ENCODE results near the gene CEP112. TPM values are rescaled to one million over a fixed set of nuclear protein-coding genes. Genes with fewer than 3 reads are reported as not detected.

The CEP112 gene
- total RNA-seq, 1 donor from 2014 or later: 13.9 TPM

GRCh38 chr17:66183529-66183928 lies 8.4 kb downstream of the CEP112 start:
- DNase-seq (ENCODE audit: low read depth): no peak
- no peak overlapping the region for H3K4me3 Mint-ChIP-seq (ENCODE audit: unreplicated experiment)
- H3K27ac ChIP-seq (ENCODE audit: low read depth, low read length): no peak overlapping the region

GRCh38 chr17:66178642-66179041 lies 13.3 kb downstream of the CEP112 start:
- no peak overlapping the region for H2AFZ ChIP-seq (ENCODE audit: low read depth, low read length)
- H3K79me2 ChIP-seq (ENCODE audit: insufficient read depth, low read length): no peaks in the 10 kb centered on the region
- DNase-seq (ENCODE audit: low read depth): no peak
- no peak for FAIRE-seq
- H3K4me3 ChIP-seq (ENCODE audit: insufficient read depth, low read depth, low read length): no peak overlapping the region
- H3K4me1 ChIP-seq (ENCODE audit: insufficient read depth, low read length): no peaks in the 10 kb centered on the region
- no peak overlapping the region for H3K9ac ChIP-seq (ENCODE audit: low read length)
- Mint-ChIP-seq H3K9me3 (ENCODE audit: unreplicated experiment) (no peaks in the 10 kb centered on the region), H3K27ac (ENCODE audit: unreplicated experiment) (no peak overlapping the region), H3K4me3 (ENCODE audit: unreplicated experiment) (no peak overlapping the region), H3K4me1 (ENCODE audit: low read depth, unreplicated experiment) (no peaks in the 10 kb centered on the region), H3K27me3 (ENCODE audit: low read depth, unreplicated experiment) (no peaks in the 10 kb centered on the region), H3K36me3 (ENCODE audit: low read depth, unreplicated experiment) (peaks cover 10% of the 10 kb centered on the region)
- H3K27ac ChIP-seq (ENCODE audit: low read depth, low read length): no peak overlapping the region
- no peak overlapping the region for H3K4me2 ChIP-seq (ENCODE audit: low read length)
- peaks cover 3% of the 10 kb centered on the region for H3K36me3 ChIP-seq (ENCODE audit: insufficient read depth, low read length)
- H3K27me3 ChIP-seq (ENCODE audit: insufficient read depth, low read length): no peaks in the 10 kb centered on the region
- H3K9me3 ChIP-seq (ENCODE audit: insufficient read depth, low read depth, low read length): no peaks in the 10 kb centered on the region
- no peak for TF ChIP-seq EZH2 (IDR thresholded peaks at IDR 0.05; ENCODE audit: insufficient read depth, low read length)
- TF ChIP-seq CTCF (IDR thresholded peaks at IDR 0.05; ENCODE audit: insufficient read depth, low read depth, low read length): no peak
- H4K20me1 ChIP-seq (ENCODE audit: insufficient read depth, low read length): no peaks in the 10 kb centered on the region

More at GRCh38 chr17:66183529-66183928, 8.4 kb downstream of the CEP112 start:
- Mint-ChIP-seq H3K9me3 (ENCODE audit: unreplicated experiment) (no peaks in the 10 kb centered on the region), H3K27ac (ENCODE audit: unreplicated experiment) (no peak overlapping the region), H3K27me3 (ENCODE audit: low read depth, unreplicated experiment) (no peaks in the 10 kb centered on the region), H3K4me1 (ENCODE audit: low read depth, unreplicated experiment) (no peaks in the 10 kb centered on the region), H3K36me3 (ENCODE audit: low read depth, unreplicated experiment) (peaks cover 7% of the 10 kb centered on the region)
- H3K4me2 ChIP-seq (ENCODE audit: low read length): no peak overlapping the region
- H3K36me3 ChIP-seq (ENCODE audit: insufficient read depth, low read length): peaks cover 3% of the 10 kb centered on the region
- H3K79me2 ChIP-seq (ENCODE audit: insufficient read depth, low read length): peaks cover 3% of the 10 kb centered on the region
- FAIRE-seq: no peak
- no peak for TF ChIP-seq CTCF (IDR thresholded peaks at IDR 0.05; ENCODE audit: insufficient read depth, low read depth, low read length)
- TF ChIP-seq EZH2 (IDR thresholded peaks at IDR 0.05; ENCODE audit: insufficient read depth, low read length): no peak
- no peaks in the 10 kb centered on the region for H3K27me3 ChIP-seq (ENCODE audit: insufficient read depth, low read length)
- peaks cover 9% of the 10 kb centered on the region for H4K20me1 ChIP-seq (ENCODE audit: insufficient read depth, low read length)
- no peak overlapping the region for H3K9ac ChIP-seq (ENCODE audit: low read length)
- no peak overlapping the region for H2AFZ ChIP-seq (ENCODE audit: low read depth, low read length)
- no peak overlapping the region for H3K4me3 ChIP-seq (ENCODE audit: insufficient read depth, low read depth, low read length)
- no peaks in the 10 kb centered on the region for H3K4me1 ChIP-seq (ENCODE audit: insufficient read depth, low read length)
- H3K9me3 ChIP-seq (ENCODE audit: insufficient read depth, low read depth, low read length): no peaks in the 10 kb centered on the region

- H3K9me3 ChIP-seq (ENCODE audit: insufficient read depth, low read depth, low read length): no peaks in the 10 kb centered on the region
- no peaks in the 10 kb centered on the region for H3K36me3 ChIP-seq (ENCODE audit: insufficient read depth, low read length)
- H3K27me3 Mint-ChIP-seq (ENCODE audit: low read depth, unreplicated experiment): no peaks in the 10 kb centered on the region
- no peak overlapping the region for H3K4me3 Mint-ChIP-seq (ENCODE audit: unreplicated experiment)
- H3K27ac ChIP-seq (ENCODE audit: low read depth, low read length): no peak overlapping the region
- H3K4me1 Mint-ChIP-seq (ENCODE audit: low read depth, unreplicated experiment): no peaks in the 10 kb centered on the region
- FAIRE-seq: no peak
- H2AFZ ChIP-seq (ENCODE audit: low read depth, low read length): no peak overlapping the region
- H3K9ac ChIP-seq (ENCODE audit: low read length): no peak overlapping the region
- H3K79me2 ChIP-seq (ENCODE audit: insufficient read depth, low read length): no peaks in the 10 kb centered on the region
- no peak for DNase-seq (ENCODE audit: low read depth)
- TF ChIP-seq EZH2 (IDR thresholded peaks at IDR 0.05; ENCODE audit: insufficient read depth, low read length) (no peak), CTCF (IDR thresholded peaks at IDR 0.05; ENCODE audit: insufficient read depth, low read depth, low read length) (no peak)
- no peaks in the 10 kb centered on the region for H3K9me3 Mint-ChIP-seq (ENCODE audit: unreplicated experiment)
- H3K4me1 ChIP-seq (ENCODE audit: insufficient read depth, low read length): no peaks in the 10 kb centered on the region
- H3K27me3 ChIP-seq (ENCODE audit: insufficient read depth, low read length): no peaks in the 10 kb centered on the region
- H4K20me1 ChIP-seq (ENCODE audit: insufficient read depth, low read length): no peaks in the 10 kb centered on the region
- no peak overlapping the region for H3K4me3 ChIP-seq (ENCODE audit: insufficient read depth, low read depth, low read length)
- no peak overlapping the region for H3K27ac Mint-ChIP-seq (ENCODE audit: unreplicated experiment)
- H3K36me3 Mint-ChIP-seq (ENCODE audit: low read depth, unreplicated experiment): peaks cover 10% of the 10 kb centered on the region
- no peak overlapping the region for H3K4me2 ChIP-seq (ENCODE audit: low read length)
Measured at GRCh38 chr17:66177048-66177447, 14.9 kb downstream of the CEP112 start.

Data from astrocyte (in vitro differentiated cells and primary cell).